ENCODE data around the gene LLGL2. TPM values are rescaled to one million over a fixed set of nuclear protein-coding genes. Genes with fewer than 3 reads are reported as not detected.

Gene LLGL2
- total RNA-seq, 1 experiment from 2014 or later = 165 TPM

GRCh38 chr17:75511610-75512575 is 13.6 kb upstream of the LLGL2 start:
- peaks cover 3% of the 10 kb centered on the region; the same call in 1 of the 2 replicates for H3K36me3 ChIP-seq (ENCODE audit: control insufficient read depth, insufficient read depth, low read length)
- ChIA-PET CTCF (interaction anchor here (0.6 kb wide), 1 partner anchor 28 kb away, joined by 4 read pairs; no protein-coding TSS in a partner anchor), POLR2A (no interaction called here)
- no peaks in the 10 kb centered on the region for H3K9me3 Mint-ChIP-seq (ENCODE audit: unreplicated experiment)
- no peaks in the 10 kb centered on the region for H3K27me3 ChIP-seq (replicated peaks; ENCODE audit: control insufficient read depth, insufficient read depth, low read length)
- H3K4me3 ChIP-seq (ENCODE audit: low read depth, low read length) = no peak overlapping the region
- H3K9me3 ChIP-seq = no peaks in the 10 kb centered on the region
- intact Hi-C loops (cut with micrococcal nuclease; ENCODE audit: unreplicated experiment) = no loop called here
- H3K4me1 Mint-ChIP-seq (ENCODE audit: low read depth, unreplicated experiment) = peaks cover 9% of the 10 kb centered on the region
- H3K27me3 Mint-ChIP-seq (ENCODE audit: insufficient read depth, unreplicated experiment) = no peaks in the 10 kb centered on the region
- H3K4me3 Mint-ChIP-seq (ENCODE audit: unreplicated experiment) = no peak overlapping the region
- H3K4me1 ChIP-seq = peaks cover 10% of the 10 kb centered on the region
- H3K36me3 Mint-ChIP-seq (ENCODE audit: insufficient read depth, unreplicated experiment) = peaks cover 49% of the 10 kb centered on the region
- no peak overlapping the region for H3K27ac Mint-ChIP-seq (ENCODE audit: unreplicated experiment)
- DNase-seq = no peak
- BruUV-seq (replicated peaks) = no TSS peak
- TF ChIP-seq, protein P1, sequence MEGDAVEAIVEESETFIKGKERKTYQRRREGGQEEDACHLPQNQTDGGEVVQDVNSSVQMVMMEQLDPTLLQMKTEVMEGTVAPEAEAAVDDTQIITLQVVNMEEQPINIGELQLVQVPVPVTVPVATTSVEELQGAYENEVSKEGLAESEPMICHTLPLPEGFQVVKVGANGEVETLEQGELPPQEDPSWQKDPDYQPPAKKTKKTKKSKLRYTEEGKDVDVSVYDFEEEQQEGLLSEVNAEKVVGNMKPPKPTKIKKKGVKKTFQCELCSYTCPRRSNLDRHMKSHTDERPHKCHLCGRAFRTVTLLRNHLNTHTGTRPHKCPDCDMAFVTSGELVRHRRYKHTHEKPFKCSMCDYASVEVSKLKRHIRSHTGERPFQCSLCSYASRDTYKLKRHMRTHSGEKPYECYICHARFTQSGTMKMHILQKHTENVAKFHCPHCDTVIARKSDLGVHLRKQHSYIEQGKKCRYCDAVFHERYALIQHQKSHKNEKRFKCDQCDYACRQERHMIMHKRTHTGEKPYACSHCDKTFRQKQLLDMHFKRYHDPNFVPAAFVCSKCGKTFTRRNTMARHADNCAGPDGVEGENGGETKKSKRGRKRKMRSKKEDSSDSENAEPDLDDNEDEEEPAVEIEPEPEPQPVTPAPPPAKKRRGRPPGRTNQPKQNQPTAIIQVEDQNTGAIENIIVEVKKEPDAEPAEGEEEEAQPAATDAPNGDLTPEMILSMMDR (IDR thresholded peaks at IDR 0.05; ENCODE audit: insufficient read depth in 1 of 2, low read depth in 1 of 2, low read length in 1 of 2, severe bottlenecking in 1 of 2, unreplicated experiment in 1 of 2) = no peak

GRCh38 chr17:75512926-75513640 is 12.4 kb upstream of the LLGL2 start:
- peaks cover 19% of the 10 kb centered on the region for H3K4me1 ChIP-seq
- intact Hi-C loops (cut with micrococcal nuclease; ENCODE audit: unreplicated experiment) = no loop called here
- Mint-ChIP-seq H3K4me3 (ENCODE audit: unreplicated experiment) (peak overlapping the region; percentile 94), H3K4me1 (ENCODE audit: low read depth, unreplicated experiment) (peaks cover 17% of the 10 kb centered on the region), H3K27ac (ENCODE audit: unreplicated experiment) (no peak overlapping the region), H3K27me3 (ENCODE audit: insufficient read depth, unreplicated experiment) (no peaks in the 10 kb centered on the region), H3K9me3 (ENCODE audit: unreplicated experiment) (no peaks in the 10 kb centered on the region), H3K36me3 (ENCODE audit: insufficient read depth, unreplicated experiment) (peaks cover 61% of the 10 kb centered on the region)
- no peak for DNase-seq
- H3K36me3 ChIP-seq (ENCODE audit: control insufficient read depth, insufficient read depth, low read length) = peaks cover 3% of the 10 kb centered on the region; the same call in 1 of the 2 replicates
- POLR2A ChIA-PET = no interaction called here
- TF ChIP-seq, protein P1 (IDR thresholded peaks at IDR 0.05; ENCODE audit: insufficient read depth in 1 of 2, low read depth in 1 of 2, low read length in 1 of 2, severe bottlenecking in 1 of 2, unreplicated experiment in 1 of 2) = no peak
- no peaks in the 10 kb centered on the region for H3K9me3 ChIP-seq
- CTCF ChIA-PET = interaction anchor here (0.6 kb wide), 1 partner anchor 34 kb away, joined by 5 read pairs; no protein-coding TSS in a partner anchor
- TSS peak; percentile 28 for BruUV-seq (replicated peaks)
- no peaks in the 10 kb centered on the region for H3K27me3 ChIP-seq (replicated peaks; ENCODE audit: control insufficient read depth, insufficient read depth, low read length)
- H3K4me3 ChIP-seq (ENCODE audit: low read depth, low read length) = no peak overlapping the region

DNA sequence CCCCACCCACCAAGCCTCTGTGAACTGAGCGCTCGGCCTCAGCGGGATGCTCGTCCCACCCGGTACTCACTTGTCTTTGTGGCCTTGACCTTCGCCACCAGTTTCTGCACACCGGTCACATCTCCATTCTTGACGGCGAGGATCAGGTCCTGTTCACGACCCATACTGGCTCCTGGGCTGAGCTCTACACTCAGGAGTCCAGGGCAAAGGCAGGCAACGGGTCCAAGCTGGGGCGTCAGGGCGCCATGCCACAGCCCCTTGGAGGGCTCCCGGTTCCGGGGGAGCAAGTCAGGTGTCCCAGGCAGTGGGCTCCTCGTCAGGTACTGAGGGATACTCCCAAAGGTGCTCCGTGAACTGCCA is 11.9 kb upstream of the LLGL2 start:
- Histone ChIP-seq H3K27me3 (replicated peaks; ENCODE audit: control insufficient read depth, insufficient read depth, low read length) (no peaks in the 10 kb centered on the region), H3K36me3 (ENCODE audit: control insufficient read depth, insufficient read depth, low read length) (peaks cover 3% of the 10 kb centered on the region; the same call in 1 of the 2 replicates), H3K4me1 (peaks cover 15% of the 10 kb centered on the region), H3K9me3 (no peaks in the 10 kb centered on the region), H3K4me3 (ENCODE audit: low read depth, low read length) (no peak overlapping the region)
- H3K4me3 Mint-ChIP-seq (ENCODE audit: unreplicated experiment) = peak overlapping the region; percentile 94
- TF ChIP-seq, protein P1 (IDR thresholded peaks at IDR 0.05; ENCODE audit: insufficient read depth in 1 of 2, low read depth in 1 of 2, low read length in 1 of 2, severe bottlenecking in 1 of 2, unreplicated experiment in 1 of 2) = no peak
- ChIA-PET CTCF (interaction anchor here (0.6 kb wide), 1 partner anchor 34 kb away, joined by 5 read pairs; no protein-coding TSS in a partner anchor), POLR2A (interaction anchor here (0.6 kb wide), 1 partner anchor 112 kb away, joined by 8 read pairs; no protein-coding TSS in a partner anchor)
- H3K9me3 Mint-ChIP-seq (ENCODE audit: unreplicated experiment) = no peaks in the 10 kb centered on the region
- H3K36me3 Mint-ChIP-seq (ENCODE audit: insufficient read depth, unreplicated experiment) = peaks cover 66% of the 10 kb centered on the region
- no peaks in the 10 kb centered on the region for H3K27me3 Mint-ChIP-seq (ENCODE audit: insufficient read depth, unreplicated experiment)
- no TSS peak for BruUV-seq (replicated peaks)
- peaks cover 20% of the 10 kb centered on the region for H3K4me1 Mint-ChIP-seq (ENCODE audit: low read depth, unreplicated experiment)
- no peak for DNase-seq
- no peak overlapping the region for H3K27ac Mint-ChIP-seq (ENCODE audit: unreplicated experiment)
- intact Hi-C loops (cut with micrococcal nuclease; ENCODE audit: unreplicated experiment) = no loop called here

Measured in Caco-2 (cell line).